K562 (cell line): ENCODE measurements around the gene FAM20B. TPM values are rescaled to one million over a fixed set of nuclear protein-coding genes. Genes with fewer than 3 reads are reported as not detected.

ENCODE experiments used
- CCNT2 ChIP-seq: IDR thresholded peaks from 2 replicates; pipeline ENCODE4 v1.6.1; 2011; ENCODE audit warnings: borderline replicate concordance, low read depth, mild to moderate bottlenecking, moderate library complexity, mixed read lengths, low read length; ENCODE audit not compliant: insufficient read length; ENCODE audit errors: extremely low read depth
- FOSL1 ChIP-seq: fragments of 200-800 bp; sonication (Bioruptor generic); conservative IDR thresholded peaks from 2 replicates; pipeline ENCODE4 v1.6.1; 2016; ENCODE audit warnings: missing genetic modification characterization, missing compliant biosample characterization
- HMGN3 ChIP-seq: IDR thresholded peaks from 2 replicates; pipeline ENCODE4 v1.6.1; 2011; ENCODE audit warnings: borderline replicate concordance, low read depth, mild to moderate bottlenecking, mixed read lengths, low read length; ENCODE audit not compliant: insufficient read length; ENCODE audit errors: extremely low read depth
- MAFK ChIP-seq: IDR thresholded peaks from 2 replicates; pipeline ENCODE4 v1.6.1; 2011; ENCODE audit warnings: low read length, improper control_type of control experiment
- MCM2 ChIP-seq: fragments of 450-650 bp; IDR thresholded peaks from 2 replicates; pipeline ENCODE4 v1.6.1; 2017; ENCODE audit warnings: low read depth, mild to moderate bottlenecking
- MEF2A ChIP-seq: IDR thresholded peaks from 2 replicates; pipeline ENCODE4 v1.6.1; 2011; ENCODE audit warnings: low read depth, mild to moderate bottlenecking, low read length, moderate library complexity; ENCODE audit not compliant: control insufficient read depth
- NCOA1 ChIP-seq: fragments of 450-650 bp; IDR thresholded peaks from 2 replicates; pipeline ENCODE4 v1.6.1; 2016; ENCODE audit warnings: low read depth
- POLR2B ChIP-seq: fragments of 450-650 bp; IDR thresholded peaks from 2 replicates; pipeline ENCODE4 v1.6.1; 2018; ENCODE audit warnings: low read depth; ENCODE audit not compliant: partially characterized antibody
- POLR2H ChIP-seq: IDR thresholded peaks from 2 replicates; pipeline ENCODE4 v1.6.1; 2016; ENCODE audit warnings: missing genetic modification characterization, low read depth, mild to moderate bottlenecking, control low read depth, missing compliant biosample characterization, moderate library complexity
- RBM14 ChIP-seq: fragments of 200-400 bp; formaldehyde crosslinking; IDR thresholded peaks from 2 replicates; pipeline ENCODE4 v1.6.1; 2018; ENCODE audit warnings: low read depth, mild to moderate bottlenecking, low read length, moderate library complexity, borderline replicate concordance; ENCODE audit not compliant: insufficient read depth
- SUPT5H ChIP-seq: fragments of 450-650 bp; IDR thresholded peaks from 2 replicates; pipeline ENCODE4 v1.6.1; 2016
- TEAD2 ChIP-seq: fragments of 450-650 bp; IDR thresholded peaks from 2 replicates; pipeline ENCODE4 v1.6.1; 2016; ENCODE audit warnings: missing genetic modification characterization, control low read depth, missing compliant biosample characterization
- ZC3H4 ChIP-seq: sonication (generic); formaldehyde crosslinking; IDR thresholded peaks from 2 replicates; pipeline ENCODE4 v1.9.0; 2021; ENCODE audit warnings: missing genetic modification reagents, borderline replicate concordance
- ZNF134 ChIP-seq: fragments of 250-450 bp; sonication (Bioruptor Pico); conservative IDR thresholded peaks from 2 replicates; pipeline ENCODE4 v1.4.0; 2020
- polyA plus RNA-seq, 8 experiments: library from polyadenylated mRNA; depleted of rRNA in 4 of 8; stranded (reverse) in 5 of 8; unstranded in 3 of 8; fragments of >200 nt; fragmentation: Nextera tagmentation in 2 of 8; fragmentation: Illumina TruSeq in 1 of 8; extraction: Ambion mirVana in 2 of 8; extraction: Trizol in 1 of 8; gene quantifications; 2 replicates each; pipeline versions ENCODE4 v1.2.1 to v1.2.3, GENCODE V29; 2011 to 2014; ENCODE audit warnings: inconsistent platforms in 1 of 8, missing spikeins in 1 of 8
- total RNA-seq, 7 experiments: library from RNA; depleted of rRNA in 6 of 7; stranded (reverse); fragments of >200 nt in 6 of 7; fragmentation: Illumina TruSeq in 2 of 7; extraction: Trizol in 2 of 7; gene quantifications; 2 replicates each; pipeline versions ENCODE4 v1.2.1 to v1.2.3, GENCODE V29; 2011 to 2021; ENCODE audit warnings: low replicate concordance in 1 of 7
- TF ChIP-seq, protein P1 (sequence below): fragments of 450-650 bp; IDR thresholded peaks from 2 replicates; pipeline ENCODE4 v1.6.1; 2016; ENCODE audit warnings: low read depth, mild to moderate bottlenecking, moderate library complexity
- TF ChIP-seq, protein P2 (sequence below), 2 experiments: IDR thresholded peaks; 2 replicates each; pipeline ENCODE4 v1.6.1; 2012; ENCODE audit warnings: improper control_type of control experiment in 2 of 2, low read depth in 2 of 2, low read length in 2 of 2, borderline replicate concordance in 1 of 2
- TF ChIP-seq, protein P3 (sequence below), 2 experiments: fragments of 250-450 bp in 1 of 2; fragments of 450-650 bp in 1 of 2; sonication (Bioruptor Pico) in 1 of 2; IDR thresholded peaks; 2 replicates each; pipeline versions ENCODE4 v1.6.1 to v1.8.0; 2016 to 2021; ENCODE audit warnings: mild to moderate bottlenecking in 2 of 2, moderate library complexity in 2 of 2, missing compliant biosample characterization in 1 of 2, missing genetic modification characterization in 1 of 2
- TF ChIP-seq, protein P4 (sequence below): sonication (generic); formaldehyde crosslinking; IDR thresholded peaks from 2 replicates; pipeline ENCODE4 v1.8.0; 2022; ENCODE audit warnings: mild to moderate bottlenecking, missing genetic modification reagents, borderline replicate concordance
- TF ChIP-seq, protein P5 (sequence below): fragments of 250-450 bp; sonication (Bioruptor Pico); IDR thresholded peaks from 2 replicates; pipeline ENCODE4 v1.4.0; 2020; ENCODE audit warnings: mild to moderate bottlenecking

Gene FAM20B
- total and polyA plus RNA-seq, 9 of the 15 experiments (the other 6 are each of a cell fraction or from before 2014, with no cell fraction given) = 7.2 to 67.5 (median 42.9) TPM

DNA sequence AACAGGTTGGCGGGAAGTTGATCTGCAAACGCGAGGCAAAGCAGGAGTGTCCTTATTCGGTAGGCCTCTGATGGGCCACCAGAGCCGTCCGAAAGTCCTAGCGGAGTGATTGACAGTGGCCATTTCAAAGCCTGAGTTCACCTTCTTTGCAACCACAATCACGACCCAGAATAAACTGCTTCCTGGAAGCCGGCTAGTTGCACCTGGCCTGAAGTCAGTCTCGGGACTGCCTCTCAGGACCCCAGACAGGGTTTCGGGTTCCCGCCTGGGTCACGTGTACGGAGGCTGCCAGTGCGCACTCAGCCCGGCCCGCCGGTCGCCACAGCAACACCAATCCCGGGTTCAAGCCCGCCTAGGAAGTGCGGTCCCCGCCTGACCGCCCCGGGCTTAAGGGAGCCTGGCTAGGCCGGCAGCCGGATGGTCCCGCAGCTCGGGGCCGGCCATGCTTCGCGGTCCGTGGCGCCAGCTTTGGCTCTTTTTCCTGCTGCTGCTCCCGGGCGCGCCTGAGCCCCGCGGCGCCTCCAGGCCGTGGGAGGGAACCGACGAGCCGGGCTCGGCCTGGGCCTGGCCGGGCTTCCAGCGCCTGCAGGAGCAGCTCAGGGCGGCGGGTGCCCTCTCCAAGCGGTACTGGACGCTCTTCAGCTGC is 56.1 kb downstream of the FAM20B start, which contains the start of gene TOR3A (continued):
- TF ChIP-seq RBM14 = no peak
- TF ChIP-seq HMGN3 = peak; percentile 46
- TF ChIP-seq NCOA1 = no peak
- TF ChIP-seq, protein P1, sequence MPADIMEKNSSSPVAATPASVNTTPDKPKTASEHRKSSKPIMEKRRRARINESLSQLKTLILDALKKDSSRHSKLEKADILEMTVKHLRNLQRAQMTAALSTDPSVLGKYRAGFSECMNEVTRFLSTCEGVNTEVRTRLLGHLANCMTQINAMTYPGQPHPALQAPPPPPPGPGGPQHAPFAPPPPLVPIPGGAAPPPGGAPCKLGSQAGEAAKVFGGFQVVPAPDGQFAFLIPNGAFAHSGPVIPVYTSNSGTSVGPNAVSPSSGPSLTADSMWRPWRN = 0 out of 2 replicates have a peak, but pooled peaks have one; percentile 44
- TF ChIP-seq POLR2B = peak; percentile 77
- peak; percentile 84 for TF ChIP-seq SUPT5H
- TF ChIP-seq TEAD2 (tag) = no peak
- TF ChIP-seq MCM2 = no peak
- TF ChIP-seq, protein P2, sequence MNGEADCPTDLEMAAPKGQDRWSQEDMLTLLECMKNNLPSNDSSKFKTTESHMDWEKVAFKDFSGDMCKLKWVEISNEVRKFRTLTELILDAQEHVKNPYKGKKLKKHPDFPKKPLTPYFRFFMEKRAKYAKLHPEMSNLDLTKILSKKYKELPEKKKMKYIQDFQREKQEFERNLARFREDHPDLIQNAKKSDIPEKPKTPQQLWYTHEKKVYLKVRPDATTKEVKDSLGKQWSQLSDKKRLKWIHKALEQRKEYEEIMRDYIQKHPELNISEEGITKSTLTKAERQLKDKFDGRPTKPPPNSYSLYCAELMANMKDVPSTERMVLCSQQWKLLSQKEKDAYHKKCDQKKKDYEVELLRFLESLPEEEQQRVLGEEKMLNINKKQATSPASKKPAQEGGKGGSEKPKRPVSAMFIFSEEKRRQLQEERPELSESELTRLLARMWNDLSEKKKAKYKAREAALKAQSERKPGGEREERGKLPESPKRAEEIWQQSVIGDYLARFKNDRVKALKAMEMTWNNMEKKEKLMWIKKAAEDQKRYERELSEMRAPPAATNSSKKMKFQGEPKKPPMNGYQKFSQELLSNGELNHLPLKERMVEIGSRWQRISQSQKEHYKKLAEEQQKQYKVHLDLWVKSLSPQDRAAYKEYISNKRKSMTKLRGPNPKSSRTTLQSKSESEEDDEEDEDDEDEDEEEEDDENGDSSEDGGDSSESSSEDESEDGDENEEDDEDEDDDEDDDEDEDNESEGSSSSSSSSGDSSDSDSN (IDR thresholded peaks at IDR 0.05; ENCODE audit: borderline replicate concordance in 1 of 2, low read depth in 2 of 2, low read length in 2 of 2) = peak; percentile 77 to 90; a peak in 3 of 4 replicates
- TF ChIP-seq, protein P3, sequence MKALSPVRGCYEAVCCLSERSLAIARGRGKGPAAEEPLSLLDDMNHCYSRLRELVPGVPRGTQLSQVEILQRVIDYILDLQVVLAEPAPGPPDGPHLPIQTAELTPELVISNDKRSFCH (CRISPR knock-in tag; IDR thresholded peaks at IDR 0.05) = no peak
- TF ChIP-seq, protein P3 (tag; IDR thresholded peaks at IDR 0.05) = peak; percentile 60
- no peak for TF ChIP-seq ZC3H4 (CRISPR knock-in tag)
- no peak for TF ChIP-seq MAFK
- TF ChIP-seq, protein P4, sequence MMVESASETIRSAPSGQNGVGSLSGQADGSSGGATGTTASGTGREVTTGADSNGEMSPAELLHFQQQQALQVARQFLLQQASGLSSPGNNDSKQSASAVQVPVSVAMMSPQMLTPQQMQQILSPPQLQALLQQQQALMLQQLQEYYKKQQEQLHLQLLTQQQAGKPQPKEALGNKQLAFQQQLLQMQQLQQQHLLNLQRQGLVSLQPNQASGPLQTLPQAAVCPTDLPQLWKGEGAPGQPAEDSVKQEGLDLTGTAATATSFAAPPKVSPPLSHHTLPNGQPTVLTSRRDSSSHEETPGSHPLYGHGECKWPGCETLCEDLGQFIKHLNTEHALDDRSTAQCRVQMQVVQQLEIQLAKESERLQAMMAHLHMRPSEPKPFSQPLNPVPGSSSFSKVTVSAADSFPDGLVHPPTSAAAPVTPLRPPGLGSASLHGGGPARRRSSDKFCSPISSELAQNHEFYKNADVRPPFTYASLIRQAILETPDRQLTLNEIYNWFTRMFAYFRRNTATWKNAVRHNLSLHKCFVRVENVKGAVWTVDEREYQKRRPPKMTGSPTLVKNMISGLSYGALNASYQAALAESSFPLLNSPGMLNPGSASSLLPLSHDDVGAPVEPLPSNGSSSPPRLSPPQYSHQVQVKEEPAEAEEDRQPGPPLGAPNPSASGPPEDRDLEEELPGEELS (CRISPR knock-in tag) = peak; percentile 85; the same call in 1 of the 2 replicates
- peak; percentile 49 for TF ChIP-seq POLR2H (tag)
- TF ChIP-seq, protein P5, sequence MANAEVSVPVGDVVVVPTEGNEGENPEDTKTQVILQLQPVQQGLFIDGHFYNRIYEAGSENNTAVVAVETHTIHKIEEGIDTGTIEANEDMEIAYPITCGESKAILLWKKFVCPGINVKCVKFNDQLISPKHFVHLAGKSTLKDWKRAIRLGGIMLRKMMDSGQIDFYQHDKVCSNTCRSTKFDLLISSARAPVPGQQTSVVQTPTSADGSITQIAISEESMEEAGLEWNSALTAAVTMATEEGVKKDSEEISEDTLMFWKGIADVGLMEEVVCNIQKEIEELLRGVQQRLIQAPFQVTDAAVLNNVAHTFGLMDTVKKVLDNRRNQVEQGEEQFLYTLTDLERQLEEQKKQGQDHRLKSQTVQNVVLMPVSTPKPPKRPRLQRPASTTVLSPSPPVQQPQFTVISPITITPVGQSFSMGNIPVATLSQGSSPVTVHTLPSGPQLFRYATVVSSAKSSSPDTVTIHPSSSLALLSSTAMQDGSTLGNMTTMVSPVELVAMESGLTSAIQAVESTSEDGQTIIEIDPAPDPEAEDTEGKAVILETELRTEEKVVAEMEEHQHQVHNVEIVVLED (CRISPR knock-in tag) = no peak
- TF ChIP-seq ZNF134 (CRISPR knock-in tag) = no peak
- TF ChIP-seq CCNT2 = peak; percentile 77
- TF ChIP-seq MEF2A = no peak
- no peak for TF ChIP-seq FOSL1 (tag)
